Measurements from ENCODE around the gene HAPLN2. TPM values are rescaled to one million over a fixed set of nuclear protein-coding genes. Genes with fewer than 3 reads are reported as not detected.

HAPLN2 gene
- total RNA-seq, 1 experiment from 2014 or later: 1.2 TPM

- ChIA-PET CTCF (interaction anchor here (0.6 to 1.4 kb wide), 4 partner anchors 9 to 113 kb away, joined by 3 to 5 read pairs (median 3); no protein-coding TSS in a partner anchor), POLR2A (no interaction called here)
- H3K9me3 Mint-ChIP-seq: no peaks in the 10 kb centered on the region
- no peak overlapping the region for H3K27ac Mint-ChIP-seq
- peaks cover 16% of the 10 kb centered on the region for H3K4me1 Mint-ChIP-seq
- H3K27me3 Mint-ChIP-seq (ENCODE audit: low read depth): no peaks in the 10 kb centered on the region
- H3K36me3 Mint-ChIP-seq: peaks cover 48% of the 10 kb centered on the region
- H3K4me3 Mint-ChIP-seq: no peak overlapping the region
- TF ChIP-seq NR2C2 (CRISPR knock-in tag; IDR thresholded peaks at IDR 0.05): no peak
- no peak for TF ChIP-seq ZNF219 (CRISPR knock-in tag; IDR thresholded peaks at IDR 0.05; ENCODE audit: borderline replicate concordance)
- TF ChIP-seq, protein P1, sequence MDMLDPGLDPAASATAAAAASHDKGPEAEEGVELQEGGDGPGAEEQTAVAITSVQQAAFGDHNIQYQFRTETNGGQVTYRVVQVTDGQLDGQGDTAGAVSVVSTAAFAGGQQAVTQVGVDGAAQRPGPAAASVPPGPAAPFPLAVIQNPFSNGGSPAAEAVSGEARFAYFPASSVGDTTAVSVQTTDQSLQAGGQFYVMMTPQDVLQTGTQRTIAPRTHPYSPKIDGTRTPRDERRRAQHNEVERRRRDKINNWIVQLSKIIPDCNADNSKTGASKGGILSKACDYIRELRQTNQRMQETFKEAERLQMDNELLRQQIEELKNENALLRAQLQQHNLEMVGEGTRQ (CRISPR knock-in tag; IDR thresholded peaks at IDR 0.05): no peak
- TF ChIP-seq ZNF512 (CRISPR knock-in tag; IDR thresholded peaks at IDR 0.05; ENCODE audit: borderline replicate concordance): no peak
- no peak for TF ChIP-seq ZBTB21 (CRISPR knock-in tag; IDR thresholded peaks at IDR 0.05; ENCODE audit: borderline replicate concordance)
- no peak for TF ChIP-seq RELA (CRISPR knock-in tag; IDR thresholded peaks at IDR 0.05; ENCODE audit: borderline replicate concordance)
- TF ChIP-seq SP1 (CRISPR knock-in tag; conservative IDR thresholded peaks at IDR 0.05): no peak
- no peak for TF ChIP-seq JAZF1 (CRISPR knock-in tag; IDR thresholded peaks at IDR 0.05)
- TF ChIP-seq ZNF232 (CRISPR knock-in tag; IDR thresholded peaks at IDR 0.05): no peak
- TF ChIP-seq FOXP4 (CRISPR knock-in tag; IDR thresholded peaks at IDR 0.05): no peak
- TF ChIP-seq TEAD4 (CRISPR knock-in tag; IDR thresholded peaks at IDR 0.05): no peak
- TF ChIP-seq ZNF423 (CRISPR knock-in tag; IDR thresholded peaks at IDR 0.05): no peak
- ATAC-seq: no peak
- DNase-seq (ENCODE audit: low spot score): no peak
These were observed 25.0 kb upstream of the HAPLN2 start for GRCh38 chr1:156594190-156594589.

GRCh38 chr1:156595016-156595415 lies 24.2 kb upstream of the HAPLN2 start:
- Mint-ChIP-seq H3K9me3 (no peaks in the 10 kb centered on the region), H3K36me3 (peaks cover 48% of the 10 kb centered on the region), H3K27ac (peak overlapping the region; percentile 48), H3K4me1 (peaks cover 16% of the 10 kb centered on the region), H3K4me3 (no peak overlapping the region), H3K27me3 (ENCODE audit: low read depth) (no peaks in the 10 kb centered on the region)
- no peak for TF ChIP-seq MXD4 (CRISPR knock-in tag; IDR thresholded peaks at IDR 0.05; ENCODE audit: borderline replicate concordance)
- TF ChIP-seq, protein P2, sequence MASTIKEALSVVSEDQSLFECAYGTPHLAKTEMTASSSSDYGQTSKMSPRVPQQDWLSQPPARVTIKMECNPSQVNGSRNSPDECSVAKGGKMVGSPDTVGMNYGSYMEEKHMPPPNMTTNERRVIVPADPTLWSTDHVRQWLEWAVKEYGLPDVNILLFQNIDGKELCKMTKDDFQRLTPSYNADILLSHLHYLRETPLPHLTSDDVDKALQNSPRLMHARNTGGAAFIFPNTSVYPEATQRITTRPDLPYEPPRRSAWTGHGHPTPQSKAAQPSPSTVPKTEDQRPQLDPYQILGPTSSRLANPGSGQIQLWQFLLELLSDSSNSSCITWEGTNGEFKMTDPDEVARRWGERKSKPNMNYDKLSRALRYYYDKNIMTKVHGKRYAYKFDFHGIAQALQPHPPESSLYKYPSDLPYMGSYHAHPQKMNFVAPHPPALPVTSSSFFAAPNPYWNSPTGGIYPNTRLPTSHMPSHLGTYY (CRISPR knock-in tag; IDR thresholded peaks at IDR 0.05): no peak
- ATAC-seq: no peak
- CTCF ChIA-PET: no interaction called here
- DNase-seq (ENCODE audit: low spot score): no peak
- POLR2A ChIA-PET: no interaction called here

GRCh38 chr1:156596426-156596825 lies 22.8 kb upstream of the HAPLN2 start:
- H3K4me3 Mint-ChIP-seq: no peak overlapping the region

More at GRCh38 chr1:156596426-156596825, 22.8 kb upstream of the HAPLN2 start:
- Mint-ChIP-seq H3K4me1 (peaks cover 14% of the 10 kb centered on the region), H3K36me3 (peaks cover 52% of the 10 kb centered on the region), H3K27ac (no peak overlapping the region), H3K27me3 (ENCODE audit: low read depth) (no peaks in the 10 kb centered on the region), H3K9me3 (no peaks in the 10 kb centered on the region)
- ATAC-seq (no peak), DNase-seq (ENCODE audit: low spot score) (no peak)
- CTCF ChIA-PET: no interaction called here
- POLR2A ChIA-PET: interaction anchor here (0.6 to 0.7 kb wide), 3 partner anchors 11 to 91 kb away, joined by 3 read pairs; no protein-coding TSS in a partner anchor
- TF ChIP-seq NR2C2 (CRISPR knock-in tag; IDR thresholded peaks at IDR 0.05): no peak
- TF ChIP-seq ZNF423 (CRISPR knock-in tag; IDR thresholded peaks at IDR 0.05): no peak
- no peak for TF ChIP-seq ESRRA (CRISPR knock-in tag; IDR thresholded peaks at IDR 0.05; ENCODE audit: borderline replicate concordance)
- TF ChIP-seq MXD4 (CRISPR knock-in tag; IDR thresholded peaks at IDR 0.05; ENCODE audit: borderline replicate concordance): no peak
- TF ChIP-seq ZNF232 (CRISPR knock-in tag; IDR thresholded peaks at IDR 0.05): no peak
- TF ChIP-seq FOXP4 (CRISPR knock-in tag; IDR thresholded peaks at IDR 0.05): no peak
- TF ChIP-seq, protein P3, sequence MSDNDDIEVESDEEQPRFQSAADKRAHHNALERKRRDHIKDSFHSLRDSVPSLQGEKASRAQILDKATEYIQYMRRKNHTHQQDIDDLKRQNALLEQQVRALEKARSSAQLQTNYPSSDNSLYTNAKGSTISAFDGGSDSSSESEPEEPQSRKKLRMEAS (CRISPR knock-in tag; IDR thresholded peaks at IDR 0.05): no peak
